Cardiac muscle cell (in vitro differentiated cells and primary cell): ENCODE measurements around the gene CLN6. TPM values are rescaled to one million over a fixed set of nuclear protein-coding genes. Genes with fewer than 3 reads are reported as not detected.

Source experiments
- DNase-seq, 2 donors: peaks; one replicate each; pipeline versions ENCODE4 v3.0.0 to v3.0.0-alpha.2; 2010 to 2017; ENCODE audit warnings: low read depth in 1 of 2, low spot score in 1 of 2
- H3K27ac ChIP-seq: fragments of 200-600 bp; sonication (generic); 2 replicates; pipeline ENCODE4 v1.5.1; 2016
- H3K27me3 ChIP-seq: fragments of 200-600 bp; sonication (generic); 2 replicates; pipeline ENCODE4 v1.6.0; 2016; ENCODE audit warnings: control low read depth
- H3K36me3 ChIP-seq: fragments of 200-600 bp; sonication (generic); 2 replicates; pipeline ENCODE4 v1.5.1; 2016; ENCODE audit warnings: control low read depth
- H3K4me1 ChIP-seq: fragments of 200-600 bp; sonication (generic); 2 replicates; pipeline ENCODE4 v1.8.1; 2017; ENCODE audit warnings: low read depth, mild to moderate bottlenecking, mixed run types
- H3K4me3 ChIP-seq: fragments of 200-600 bp; sonication (generic); 2 replicates; pipeline ENCODE4 v1.5.1; 2016; ENCODE audit warnings: mild to moderate bottlenecking
- H3K9me3 ChIP-seq: fragments of 200-600 bp; sonication (generic); 2 replicates; pipeline ENCODE4 v1.5.1; 2017; ENCODE audit warnings: low read depth, mild to moderate bottlenecking, control low read depth
- polyA plus RNA-seq: library from polyadenylated mRNA; unstranded; fragments of >200 nt; fragmentation: Nextera tagmentation; extraction: Ambion mirVana; gene quantifications from 2 replicates; pipeline ENCODE4 v1.2.1, GENCODE V29; 2016
- total RNA-seq: library from RNA; depleted of rRNA; stranded (reverse); fragments of >200 nt; gene quantifications from 2 replicates; pipeline ENCODE4 v1.2.3, GENCODE V29; 2016
- TF ChIP-seq, protein P1 (sequence below): IDR thresholded peaks from 2 replicates; pipeline ENCODE4 v1.5.1; 2012; ENCODE audit warnings: low read depth, mild to moderate bottlenecking, low read length

The CLN6 gene
- total RNA-seq (18.5 and 21.7 TPM in 2 replicates), polyA plus RNA-seq (5.6 and 6.6 TPM in 2 replicates)

DNA sequence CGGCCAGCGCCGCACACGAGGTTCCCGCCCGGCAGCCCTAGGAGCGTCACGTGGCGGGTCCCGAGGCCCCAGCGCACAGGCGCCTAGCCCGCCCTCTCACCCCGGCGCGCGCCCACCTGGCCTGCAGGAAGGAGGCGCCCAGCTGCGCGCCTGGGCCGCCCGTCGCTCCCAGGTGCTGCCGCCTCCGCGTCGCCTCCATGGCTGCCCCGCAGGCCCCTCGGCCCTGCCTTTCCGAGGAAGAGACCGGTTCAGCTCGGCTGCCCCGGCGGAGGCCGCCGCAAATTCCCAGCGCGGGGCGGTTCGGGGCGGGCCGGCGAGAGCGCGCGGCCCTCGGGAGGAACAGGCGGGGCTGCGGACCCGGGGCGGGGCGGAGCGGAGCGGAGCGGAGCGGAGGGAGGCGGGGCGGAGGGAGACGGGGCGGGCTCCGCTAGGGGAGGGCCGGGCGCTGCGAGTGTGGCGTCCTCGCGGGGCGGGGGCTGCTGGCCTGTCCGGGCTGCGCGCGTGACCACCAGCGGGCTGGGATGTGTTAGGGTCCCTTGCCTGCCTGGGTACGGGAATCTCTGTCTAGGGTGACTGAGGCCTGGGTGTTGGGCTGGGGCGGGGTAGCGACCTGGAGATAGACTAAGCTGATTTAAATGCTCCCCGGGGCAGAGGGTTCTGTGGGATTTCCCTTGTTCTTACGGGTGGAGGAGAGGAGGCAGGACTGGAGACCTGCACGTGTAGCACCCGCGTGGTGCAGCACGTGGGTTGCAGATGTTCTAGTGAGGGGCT, at the start of gene CLN6:
Gene CLN6 (minus strand): TSS at position 343 of the 771 bp plus-strand sequence. CDS start 144 bp downstream, at position 199.
- peak within 1 kb of the TSS; percentile 82 for H3K27ac ChIP-seq
- H3K9me3 ChIP-seq, result no peaks in the 10 kb centered on the region
- TF ChIP-seq, protein P1, sequence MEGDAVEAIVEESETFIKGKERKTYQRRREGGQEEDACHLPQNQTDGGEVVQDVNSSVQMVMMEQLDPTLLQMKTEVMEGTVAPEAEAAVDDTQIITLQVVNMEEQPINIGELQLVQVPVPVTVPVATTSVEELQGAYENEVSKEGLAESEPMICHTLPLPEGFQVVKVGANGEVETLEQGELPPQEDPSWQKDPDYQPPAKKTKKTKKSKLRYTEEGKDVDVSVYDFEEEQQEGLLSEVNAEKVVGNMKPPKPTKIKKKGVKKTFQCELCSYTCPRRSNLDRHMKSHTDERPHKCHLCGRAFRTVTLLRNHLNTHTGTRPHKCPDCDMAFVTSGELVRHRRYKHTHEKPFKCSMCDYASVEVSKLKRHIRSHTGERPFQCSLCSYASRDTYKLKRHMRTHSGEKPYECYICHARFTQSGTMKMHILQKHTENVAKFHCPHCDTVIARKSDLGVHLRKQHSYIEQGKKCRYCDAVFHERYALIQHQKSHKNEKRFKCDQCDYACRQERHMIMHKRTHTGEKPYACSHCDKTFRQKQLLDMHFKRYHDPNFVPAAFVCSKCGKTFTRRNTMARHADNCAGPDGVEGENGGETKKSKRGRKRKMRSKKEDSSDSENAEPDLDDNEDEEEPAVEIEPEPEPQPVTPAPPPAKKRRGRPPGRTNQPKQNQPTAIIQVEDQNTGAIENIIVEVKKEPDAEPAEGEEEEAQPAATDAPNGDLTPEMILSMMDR, result no peak
- DNase-seq, result peak; percentile 86 to 90
- peaks cover 5% of the 10 kb centered on the region for H3K4me1 ChIP-seq
- H3K4me3 ChIP-seq, result peak within 1 kb of the TSS; percentile 56
- no peaks in the 10 kb centered on the region for H3K27me3 ChIP-seq
- H3K36me3 ChIP-seq, result no peaks in the 10 kb centered on the region

DNA sequence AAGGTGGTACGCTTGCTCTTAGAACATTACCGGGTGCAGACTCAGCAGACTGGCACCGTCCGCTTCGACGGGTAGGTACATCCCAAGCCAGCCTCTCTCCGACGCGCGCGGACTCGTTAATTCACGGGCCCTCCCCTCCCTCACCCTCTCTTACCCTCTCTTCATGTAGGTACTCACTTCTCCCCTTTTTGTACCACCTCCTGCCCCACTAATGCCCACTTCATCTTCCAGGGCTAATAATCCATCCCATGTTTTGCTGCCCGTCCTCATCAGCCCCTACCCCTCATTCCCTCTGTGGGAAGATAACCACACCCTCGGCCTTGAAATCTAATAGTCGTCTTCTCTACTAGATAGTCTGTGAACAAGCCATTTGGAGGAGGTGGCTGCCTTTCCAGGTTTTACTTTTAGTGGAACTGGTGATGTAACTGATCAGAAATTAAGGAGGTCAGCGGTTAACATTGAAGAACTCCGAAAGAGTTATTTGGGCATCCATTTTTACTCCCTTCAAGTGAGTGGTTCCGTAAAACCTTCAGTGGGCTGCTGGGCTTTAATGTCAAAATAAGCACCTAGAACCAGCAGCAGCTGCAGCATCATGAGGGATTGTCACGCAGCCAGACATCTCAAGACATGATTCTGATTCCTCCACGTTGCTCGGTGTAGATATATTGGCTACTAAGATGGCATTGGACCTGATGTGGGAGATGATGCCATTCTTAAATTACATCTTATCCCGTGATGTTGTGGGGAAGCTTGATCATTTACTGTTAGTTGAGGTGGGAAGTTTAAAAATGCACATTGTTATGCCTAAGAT, 49.3 kb upstream of the CLN6 start:
- Histone ChIP-seq H3K36me3 (no peaks in the 10 kb centered on the region), H3K9me3 (no peaks in the 10 kb centered on the region), H3K27ac (peak overlapping the region; percentile 96), H3K4me3 (peak overlapping the region; percentile 70), H3K4me1 (peaks cover 45% of the 10 kb centered on the region), H3K27me3 (no peaks in the 10 kb centered on the region)
- TF ChIP-seq, protein P1, result no peak
- DNase-seq, result peak; percentile 24 to 26

DNA sequence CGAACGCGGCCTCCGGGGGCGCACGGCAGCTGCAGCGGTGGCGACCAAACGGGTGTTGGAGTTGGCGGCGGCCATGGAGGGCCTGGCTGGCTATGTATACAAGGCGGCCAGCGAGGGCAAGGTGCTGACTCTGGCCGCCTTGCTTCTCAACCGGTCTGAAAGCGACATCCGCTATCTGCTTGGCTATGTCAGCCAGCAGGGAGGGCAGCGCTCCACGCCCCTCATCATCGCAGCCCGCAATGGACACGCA, 48.7 kb upstream of the CLN6 start:
- Histone ChIP-seq H3K27ac (peak overlapping the region; percentile 96), H3K9me3 (no peaks in the 10 kb centered on the region), H3K27me3 (no peaks in the 10 kb centered on the region), H3K4me1 (peaks cover 46% of the 10 kb centered on the region), H3K36me3 (no peaks in the 10 kb centered on the region), H3K4me3 (peak overlapping the region; percentile 70)
- DNase-seq, result no peak
- TF ChIP-seq, protein P1, result peak; percentile 39

DNA sequence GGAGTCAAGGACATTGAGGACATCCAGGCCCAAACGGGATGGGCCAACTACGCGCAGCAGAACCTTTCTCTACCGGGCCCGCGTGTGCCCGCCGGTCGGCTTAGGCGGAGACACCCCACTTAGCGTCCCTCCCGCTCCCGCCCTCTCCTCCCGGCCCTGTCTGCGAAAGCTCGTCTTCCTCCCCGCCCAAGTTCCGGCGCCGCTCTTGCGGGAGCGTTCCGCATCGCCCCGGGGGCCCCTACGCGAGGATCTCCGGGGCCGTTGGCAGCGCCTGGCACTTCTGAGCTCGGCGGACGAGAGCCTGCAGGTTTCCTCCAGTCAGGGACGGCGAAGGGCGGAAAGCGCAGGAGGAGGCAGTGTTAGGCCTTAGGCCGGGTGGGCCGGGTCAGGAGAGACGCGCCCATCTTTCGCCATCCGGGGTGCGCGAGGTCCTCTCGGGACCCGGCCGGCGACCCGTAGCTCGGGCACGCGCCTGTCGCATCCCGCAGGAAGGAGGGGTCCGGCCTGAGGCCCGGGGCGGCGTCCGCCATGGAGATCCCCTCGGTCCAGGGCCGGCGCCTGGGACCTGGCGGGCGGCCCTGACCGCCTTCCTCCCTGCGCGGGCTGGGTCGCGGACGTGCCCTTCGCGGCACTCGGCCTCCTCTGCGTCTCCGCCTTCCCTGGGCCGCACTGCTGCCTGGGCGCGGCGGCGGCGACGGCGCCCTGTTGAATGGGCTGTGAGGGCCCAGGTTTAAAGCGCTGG, 48.2 kb upstream of the CLN6 start, which contains the start of gene FEM1B:
Gene FEM1B (plus strand): TSS at position 143 of the 742 bp plus-strand sequence. CDS start 673 bp downstream, outside the sequence.
- DNase-seq, result peak; percentile 92 to 96
- H3K4me3 ChIP-seq, result peak within 1 kb of the TSS; percentile 70
- peaks cover 48% of the 10 kb centered on the region for H3K4me1 ChIP-seq
- H3K27ac ChIP-seq, result peak within 1 kb of the TSS; percentile 96
- H3K9me3 ChIP-seq, result no peaks in the 10 kb centered on the region
- no peaks in the 10 kb centered on the region for H3K27me3 ChIP-seq
- TF ChIP-seq, protein P1, result no peak
- H3K36me3 ChIP-seq, result no peaks in the 10 kb centered on the region

DNA sequence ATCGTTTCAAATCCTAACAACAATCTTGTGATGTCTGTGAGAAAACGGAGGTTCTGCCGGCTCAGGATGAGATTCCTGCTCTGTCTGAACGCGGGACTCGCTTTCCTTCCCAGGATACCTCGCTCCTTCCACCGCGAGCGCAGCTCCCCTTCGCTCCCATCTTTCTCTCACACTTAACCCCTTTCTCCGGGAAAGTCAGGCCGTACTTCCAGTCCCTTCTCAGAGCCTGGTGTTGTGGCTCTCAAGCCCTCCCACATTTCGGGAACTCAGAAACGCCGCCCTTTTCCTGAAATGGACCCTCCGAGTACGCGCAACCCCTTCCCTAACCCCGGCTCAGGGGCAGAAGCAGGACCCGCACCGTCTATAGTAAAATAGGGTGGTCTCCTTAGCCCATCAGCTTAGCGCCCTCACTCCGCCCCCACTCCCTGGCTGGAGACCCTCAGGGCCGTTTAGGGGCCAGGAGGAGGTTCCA, 47.6 kb upstream of the CLN6 start:
- Histone ChIP-seq H3K36me3 (no peaks in the 10 kb centered on the region), H3K4me1 (peaks cover 48% of the 10 kb centered on the region), H3K9me3 (no peaks in the 10 kb centered on the region), H3K27ac (peak overlapping the region; percentile 96), H3K4me3 (peak overlapping the region; percentile 70), H3K27me3 (no peaks in the 10 kb centered on the region)
- TF ChIP-seq, protein P1, result no peak
- peak; percentile 56 to 78 for DNase-seq
